Kidney (tissue), 14 donors: ENCODE measurements around the gene BHLHE40. TPM values are rescaled to one million over a fixed set of nuclear protein-coding genes. Genes with fewer than 3 reads are reported as not detected.

Experiments used
- DNase-seq, 5 donors: peaks; one replicate each; pipeline ENCODE4 v3.0.0-alpha.2; 2013 to 2020
- FAIRE-seq: peaks from 2 replicates; lab custom pipeline; 2012; peaks lifted over from hg19 to GRCh38; lab: Jason Lieb, UNC
- H3K27ac ChIP-seq, 2 donors: one replicate each; pipeline ENCODE4 v1.7.0; 2013; ENCODE audit warnings: low read depth in 2 of 2, low read length in 2 of 2, inconsistent platforms in 1 of 2
- H3K27me3 ChIP-seq: one replicate; pipeline ENCODE4 v1.7.1; 2013; ENCODE audit warnings: low read length, inconsistent platforms; ENCODE audit not compliant: control insufficient read depth, insufficient read depth
- H3K36me3 ChIP-seq, 3 donors: one replicate each; pipeline versions ENCODE4 v1.7.0 to v1.7.1; 2013; ENCODE audit warnings: low read length in 3 of 3, control low read depth in 1 of 3, inconsistent platforms in 1 of 3; ENCODE audit not compliant: insufficient read depth in 3 of 3, control insufficient read depth in 2 of 3
- H3K4me1 ChIP-seq, 3 donors: one replicate each; pipeline versions ENCODE4 v1.7.0 to v1.7.1; 2013; ENCODE audit warnings: low read length in 3 of 3, inconsistent platforms in 1 of 3, low read depth in 1 of 3; ENCODE audit not compliant: control insufficient read depth in 2 of 3, insufficient read depth in 2 of 3
- H3K4me3 ChIP-seq, 3 donors: one replicate each; pipeline versions ENCODE4 v1.7.0 to v1.8.1; 2013; ENCODE audit warnings: low read length in 3 of 3, control low read depth in 1 of 3, inconsistent platforms in 1 of 3
- H3K9ac ChIP-seq, 3 donors: one replicate each; pipeline versions ENCODE4 v1.7.0 to v1.7.1; 2013; ENCODE audit warnings: low read length in 3 of 3, control low read depth in 1 of 3, inconsistent platforms in 1 of 3
- H3K9me3 ChIP-seq, 3 donors: one replicate each; pipeline versions ENCODE4 v1.7.0 to v1.7.1; 2013; ENCODE audit warnings: low read length in 3 of 3, control low read depth in 1 of 3, inconsistent platforms in 1 of 3; ENCODE audit not compliant: control insufficient read depth in 2 of 3, insufficient read depth in 1 of 3
- CTCF ChIP-seq: IDR thresholded peaks from 3 replicates; pipeline ENCODE4 v1.5.1; 2012; ENCODE audit warnings: mild to moderate bottlenecking, moderate library complexity, borderline replicate concordance; ENCODE audit not compliant: insufficient read depth; ENCODE audit errors: extremely low read depth
- intact Hi-C: fragments of 100-400 bp; cut with DNase I; formaldehyde crosslinking; loops from one replicate; pipeline ENCODE4 v1.11.1; 2022
- polyA plus RNA-seq: library from polyadenylated mRNA; stranded (reverse); fragments of 350-450 nt; fragmentation: Illumina TruSeq; extraction: RNeasy Lipid Tissue Mini Kit (QIAGEN cat#74804); gene quantifications from one replicate; pipeline ENCODE4 v1.2.3, GENCODE V29; 2014; ENCODE audit warnings: low read depth, low replicate concordance; ENCODE audit not compliant: insufficient read depth
- total RNA-seq: library from RNA; stranded (reverse); fragmentation: NEBNext Ultra II Directional; extraction: Animal tissue kit (Norgen Biotek cat#: 25700); gene quantifications from one replicate; pipeline ENCODE4 v1.2.1, GENCODE V29; 2021
- donor health status: control.
- donor health status: control.
- donor health status: control.
- donor health status: control.
- donor health status: control.
- donor health status: DM: yes; HTN: yes; CAD: no.
- donor health status: Normal renal cell carcinoma (clear cell type).

BHLHE40 gene
- total and polyA plus RNA-seq, 2 donors from 2014 or later: 39.4 to 147 TPM

GRCh38 chr3:4996223-4996765 is 17.1 kb downstream of the BHLHE40 start:
- no peak overlapping the region for H3K4me3 ChIP-seq
- H3K9me3 ChIP-seq: no peaks in the 10 kb centered on the region
- FAIRE-seq (no peak), DNase-seq (peak in 1 of 5 donors; percentile 30)
- H3K36me3 ChIP-seq: no peaks in the 10 kb centered on the region
- TF ChIP-seq CTCF: no peak
- H3K27me3 ChIP-seq: no peaks in the 10 kb centered on the region
- peaks cover 0 to 9% (median 4%) of the 10 kb centered on the region in 3 donors for H3K4me1 ChIP-seq
- H3K27ac ChIP-seq: peak overlapping the region; percentile 90 to 91
- H3K9ac ChIP-seq: peak overlapping the region in 1 of 3 donors; percentile 36
- intact Hi-C loops: no loop called here

GRCh38 chr3:4996771-4997291 is 17.6 kb downstream of the BHLHE40 start:
- H3K36me3 ChIP-seq: no peaks in the 10 kb centered on the region
- no peak for TF ChIP-seq CTCF
- H3K27ac ChIP-seq: no peak overlapping the region
- H3K27me3 ChIP-seq: no peaks in the 10 kb centered on the region
- intact Hi-C loops: no loop called here
- H3K9me3 ChIP-seq: no peaks in the 10 kb centered on the region
- DNase-seq: peak in 1 of 5 donors; percentile 22
- no peak for FAIRE-seq
- H3K9ac ChIP-seq: no peak overlapping the region
- H3K4me3 ChIP-seq: no peak overlapping the region
- H3K4me1 ChIP-seq: peaks cover 0 to 9% (median 4%) of the 10 kb centered on the region in 3 donors

GRCh38 chr3:4997946-4998345 is 18.7 kb downstream of the BHLHE40 start:
- no peak for TF ChIP-seq CTCF
- Histone ChIP-seq H3K4me3 (no peak overlapping the region), H3K9me3 (no peaks in the 10 kb centered on the region), H3K27me3 (no peaks in the 10 kb centered on the region), H3K27ac (no peak overlapping the region), H3K4me1 (peaks cover 3 to 9% (median 4%) of the 10 kb centered on the region in 3 donors), H3K36me3 (no peaks in the 10 kb centered on the region), H3K9ac (no peak overlapping the region)
- intact Hi-C loops: no loop called here
- FAIRE-seq (no peak), DNase-seq (peak in 1 of 5 donors; percentile 19)
